GDM1 (cell line): ENCODE measurements around the gene RHD.
"Not testable (repeated sequence)": the region's sequence is repeated elsewhere in the genome, so short reads cannot be mapped to it uniquely, and the experiment has no call there.

Source experiments
- DNase-seq: peaks from one replicate; lab custom pipeline; 2025; lab: John Stamatoyannopoulos, UW

RHD gene

DNA sequence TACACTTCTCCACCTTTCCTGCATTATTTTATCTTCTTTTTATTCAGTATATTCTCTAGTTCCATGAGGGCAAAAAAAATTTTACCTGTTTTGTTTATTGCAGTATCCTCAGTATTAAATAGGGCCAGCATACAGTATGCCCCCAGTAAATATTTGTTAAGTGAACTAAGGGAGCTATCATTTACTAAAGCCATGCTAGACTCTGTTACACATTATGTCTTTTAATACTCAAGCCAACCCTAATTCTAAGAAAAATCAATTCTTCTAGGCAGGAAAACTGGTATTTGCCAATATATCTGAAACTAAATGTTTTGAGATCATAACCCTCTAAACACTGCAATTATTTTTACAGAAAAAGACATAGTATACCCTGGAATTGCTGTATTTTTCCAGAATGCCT lies 84.1 kb downstream of the RHD start:
- no peak for DNase-seq

DNA sequence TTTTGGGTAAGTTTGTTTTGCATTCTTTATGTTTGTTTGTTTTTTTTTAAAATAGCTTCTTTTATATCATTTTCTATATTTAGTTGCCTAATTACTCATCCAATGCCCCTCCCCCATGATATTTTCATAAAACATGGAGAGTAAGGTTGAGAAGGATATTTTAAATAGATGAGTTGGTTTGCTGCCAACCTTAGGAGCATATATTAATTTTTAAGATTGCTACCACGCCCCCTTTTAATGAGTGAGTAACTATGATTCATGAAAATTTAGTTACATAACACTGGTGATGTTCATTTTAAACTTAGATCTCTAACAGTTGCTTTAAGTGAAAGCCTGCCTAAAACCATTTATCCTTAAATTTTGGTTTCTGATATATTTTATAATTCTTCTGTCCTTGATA lies 84.5 kb downstream of the RHD start:
- no peak for DNase-seq

DNA sequence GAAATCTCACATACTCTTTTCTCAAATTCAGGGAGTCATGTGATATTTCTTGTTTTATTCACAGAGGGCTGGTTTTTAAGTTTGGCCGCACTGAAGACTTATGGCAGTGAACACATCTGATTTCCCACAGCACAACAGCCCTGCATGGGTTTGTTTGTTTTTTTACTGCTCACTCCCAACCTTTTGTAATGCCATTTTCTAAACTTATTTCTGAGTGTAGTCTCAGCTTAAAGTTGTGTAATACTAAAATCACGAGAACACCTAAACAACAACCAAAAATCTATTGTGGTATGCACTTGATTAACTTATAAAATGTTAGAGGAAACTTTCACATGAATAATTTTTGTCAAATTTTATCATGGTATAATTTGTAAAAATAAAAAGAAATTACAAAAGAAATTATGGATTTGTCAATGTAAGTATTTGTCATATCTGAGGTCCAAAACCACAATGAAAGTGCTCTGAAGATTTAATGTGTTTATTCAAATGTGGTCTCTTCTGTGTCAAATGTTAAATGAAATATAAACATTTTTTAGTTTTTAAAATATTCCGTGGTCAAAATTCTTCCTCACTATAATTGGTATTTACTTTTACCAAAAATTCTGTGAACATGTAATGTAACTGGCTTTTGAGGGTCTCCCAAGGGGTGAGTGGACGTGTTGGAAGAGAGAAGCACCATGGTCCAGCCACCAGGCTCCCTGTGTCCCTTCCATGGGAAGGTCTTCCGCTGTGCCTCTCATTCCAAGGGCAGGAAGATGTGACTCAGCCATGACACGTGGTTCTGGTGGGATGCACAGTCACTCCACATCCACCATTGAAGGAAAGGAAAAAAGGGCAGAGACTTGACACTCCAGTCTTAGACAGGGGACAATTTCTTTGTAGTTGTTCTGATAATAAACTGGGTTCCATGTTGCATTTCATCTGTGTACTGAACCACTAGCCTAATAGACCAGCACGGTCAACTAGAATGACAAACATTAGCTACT lies 88.6 kb downstream of the RHD start:
- DNase-seq = no peak

DNA sequence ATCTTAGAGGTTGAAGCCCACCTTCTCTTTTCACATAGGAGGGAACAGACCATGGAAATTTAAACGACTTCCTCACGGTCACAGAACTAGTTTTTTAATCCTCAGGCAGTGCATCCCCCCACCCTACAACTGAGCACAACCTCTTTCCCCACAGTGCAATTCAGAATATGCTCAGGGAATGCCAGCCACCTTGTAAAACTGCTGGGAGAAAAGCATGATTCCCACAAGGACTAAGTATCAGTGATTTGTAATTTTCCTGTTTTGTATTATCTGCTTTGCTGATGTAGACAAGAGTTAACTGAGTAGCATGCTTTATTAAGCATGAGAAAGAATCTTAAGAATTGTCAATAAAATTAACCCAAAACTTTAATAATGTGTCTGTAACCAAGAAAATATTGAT lies 89.6 kb downstream of the RHD start:
- DNase-seq = no peak

DNA sequence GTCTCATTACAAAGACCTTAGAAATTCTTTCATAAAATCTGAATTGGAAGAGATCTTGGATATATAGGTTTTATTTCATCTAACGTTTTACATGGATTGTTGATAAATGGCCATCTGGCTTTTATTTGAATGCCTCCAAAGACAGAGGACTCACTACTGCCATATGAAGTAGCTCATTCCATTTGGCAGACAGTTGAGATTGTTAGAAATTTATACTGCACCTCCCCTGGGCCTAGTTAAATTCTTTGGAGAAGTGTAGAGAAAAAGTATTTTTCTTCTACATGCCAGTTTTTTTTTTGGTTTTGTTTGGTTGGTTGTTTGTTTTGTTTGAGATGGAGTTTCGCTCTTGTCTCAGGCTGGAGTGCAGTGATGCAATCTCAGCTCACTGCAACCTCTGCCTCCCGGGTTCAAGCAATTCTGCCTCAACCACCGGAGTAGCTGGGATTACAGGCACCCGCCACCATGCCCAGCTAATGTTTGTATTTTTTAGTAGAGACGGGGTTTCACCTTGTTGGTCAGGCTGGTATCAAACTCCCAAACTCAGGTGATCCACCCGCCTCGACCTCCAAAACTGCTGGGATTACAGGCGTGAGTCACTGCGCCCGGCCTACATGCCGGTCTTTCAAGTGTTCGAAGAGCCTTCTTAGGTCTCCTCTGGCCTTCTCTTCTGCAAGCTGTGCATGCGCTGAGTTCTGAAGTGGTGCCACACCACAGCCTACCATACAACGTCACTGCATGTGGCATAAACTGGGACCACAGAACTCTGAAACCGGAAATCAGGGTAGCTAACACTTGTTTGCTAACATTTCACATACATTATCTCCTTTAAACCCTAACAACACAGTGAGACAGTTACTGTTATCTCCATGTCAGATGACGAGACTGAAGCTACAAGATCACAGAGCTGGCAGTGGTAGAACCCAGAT lies 90.6 kb downstream of the RHD start:
- not testable (repeated sequence) for DNase-seq

DNA sequence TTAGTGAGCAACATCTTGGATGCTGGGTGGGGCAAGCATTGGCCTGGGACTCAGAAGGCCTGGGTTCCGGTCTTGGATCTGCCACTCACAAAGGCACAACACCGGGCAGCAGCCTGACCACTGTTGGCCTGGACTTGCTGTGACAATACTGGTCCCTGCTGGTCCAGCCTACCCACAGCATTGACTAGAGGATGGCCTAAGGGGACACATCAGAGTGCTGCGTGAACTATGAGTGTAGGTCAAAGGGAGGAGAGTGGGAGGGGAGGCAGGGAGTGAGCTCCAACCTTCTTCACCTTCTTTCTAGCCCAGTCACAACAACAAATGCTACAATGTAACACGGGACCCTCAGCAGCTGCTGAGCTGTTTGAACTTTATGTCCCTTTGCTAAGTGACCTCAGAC lies 96.9 kb downstream of the RHD start:
- DNase-seq = no peak

DNA sequence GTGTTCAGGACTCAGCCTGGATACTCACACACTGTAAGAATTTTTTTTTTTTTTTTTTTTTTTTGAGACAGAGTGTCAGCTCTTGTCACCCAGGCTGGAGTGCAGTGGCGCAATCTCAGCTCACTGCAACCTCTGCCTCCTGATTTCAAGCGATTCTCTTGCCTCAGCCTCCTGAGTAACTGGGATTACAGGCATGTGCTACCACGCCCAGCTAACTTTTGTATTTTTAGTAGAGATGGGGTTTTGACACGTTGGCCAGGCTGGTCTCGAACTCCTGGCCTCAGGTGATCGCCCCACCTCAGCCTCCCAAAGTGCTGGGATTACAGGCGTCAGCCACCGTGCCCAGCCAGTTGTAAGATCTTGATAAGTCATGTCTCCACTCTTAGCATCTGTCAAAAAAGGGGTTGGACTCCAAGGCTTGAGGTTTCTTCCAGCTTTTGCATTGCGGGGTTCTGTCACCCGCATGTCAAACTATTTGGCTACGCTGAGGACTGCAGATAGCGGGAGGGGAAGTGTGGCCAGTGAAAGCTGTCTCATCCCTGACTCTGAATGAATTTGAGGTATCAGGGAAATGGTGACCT lies 97.5 kb downstream of the RHD start:
- DNase-seq = not testable (repeated sequence)

DNA sequence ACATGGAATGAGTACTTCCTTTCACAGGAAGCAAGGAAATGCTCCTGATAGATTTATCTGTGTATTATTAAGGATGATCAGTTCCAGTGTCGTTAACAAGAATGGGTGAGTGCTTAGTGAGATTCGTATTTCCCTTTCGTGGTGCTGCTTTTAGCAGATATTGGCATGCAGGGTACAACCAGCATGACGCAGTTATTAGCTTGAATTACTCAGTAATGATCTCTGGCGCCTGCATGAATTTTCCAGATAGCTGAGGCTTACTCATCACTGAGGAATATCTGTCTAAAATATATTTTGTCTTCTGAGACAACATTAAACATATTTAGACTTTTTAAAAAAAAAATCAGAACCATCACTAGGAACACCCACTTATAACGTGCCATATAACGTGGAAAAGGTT lies 99.4 kb downstream of the RHD start:
- not testable (repeated sequence) for DNase-seq

DNA sequence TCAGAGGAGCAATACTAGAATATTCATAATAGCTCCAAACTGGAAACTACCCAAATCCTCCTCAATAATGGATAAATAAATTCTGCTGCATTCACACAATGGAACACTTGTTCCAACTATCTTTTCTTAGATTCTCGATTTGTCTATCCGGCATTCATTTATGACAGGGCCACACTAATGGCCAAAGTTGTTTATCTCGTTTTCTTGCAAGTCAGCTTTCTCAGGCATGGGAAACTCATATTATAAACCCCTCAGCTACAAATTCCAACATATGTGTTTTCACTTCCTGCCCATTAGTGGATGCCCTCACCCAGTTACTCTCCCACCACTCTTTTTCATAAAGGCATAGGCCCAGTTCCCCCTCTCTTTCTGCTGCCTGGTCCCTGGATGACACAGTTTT lies 106.1 kb downstream of the RHD start:
- DNase-seq = not testable (repeated sequence)
